ENCODE measurements around the gene MTCH1. TPM values are rescaled to one million over a fixed set of nuclear protein-coding genes. Genes with fewer than 3 reads are reported as not detected.

Gene MTCH1
- total and polyA plus RNA-seq, 2 of the 4 experiments (the other 2 are of a cell fraction): 215 to 263 TPM

- no peak overlapping the region for H2BK15ac ChIP-seq (ENCODE audit: low read depth, low read length)
- H3K36me3 ChIP-seq (ENCODE audit: control insufficient read depth, insufficient read depth, low read length): no peaks in the 10 kb centered on the region
- H3K4me2 ChIP-seq (ENCODE audit: low read depth, low read length): no peak overlapping the region
- H2BK5ac ChIP-seq (ENCODE audit: low read depth, low read length, poor library complexity, severe bottlenecking): no peak overlapping the region
- in situ Hi-C loops (cut with MboI; ENCODE audit: low sequenced_read_pairs) (no loop called here), dilution Hi-C loops (cut with HindIII; ENCODE audit: low sequenced_read_pairs, unreplicated experiment) (no loop called here), intact Hi-C loops (cut with micrococcal nuclease) (no loop called here)
- H3K4me1 ChIP-seq (ENCODE audit: control insufficient read depth, insufficient read depth, low read length): peaks cover 2% of the 10 kb centered on the region; the same call in 1 of the 2 replicates
- no peak overlapping the region for H2BK20ac ChIP-seq (ENCODE audit: low read depth, low read length)
- POLR2A ChIA-PET (ENCODE audit: unreplicated experiment): no interaction called here
- H2BK120ac ChIP-seq (ENCODE audit: low read depth, low read length): no peak overlapping the region
- H2AFZ ChIP-seq (replicated peaks; ENCODE audit: low read length, poor library complexity): peak overlapping the region; percentile 46
- H3K4ac ChIP-seq (ENCODE audit: low read depth, low read length): no peak overlapping the region; the same call in 1 of the 2 replicates
- H4K20me1 ChIP-seq (ENCODE audit: insufficient read depth, low read length): no peaks in the 10 kb centered on the region
- 0 out of 2 replicates have a peak, but pooled peaks cover 2% of the 10 kb centered on the region for H3K9me3 ChIP-seq (ENCODE audit: control insufficient read depth, insufficient read depth, low read length)
- H3K14ac ChIP-seq (replicated peaks; ENCODE audit: low read depth, low read length): no peak overlapping the region; the same call in 1 of the 2 replicates
- H4K91ac ChIP-seq (ENCODE audit: insufficient read depth, low read depth, low read length): no peak overlapping the region
- ATAC-seq (ENCODE audit: low read depth): no peak
- H3K56ac ChIP-seq (ENCODE audit: extremely low read depth, insufficient read depth, low read length): no peak overlapping the region
- no peak overlapping the region for H3K18ac ChIP-seq (ENCODE audit: low read depth, low read length)
- CTCF ChIA-PET: interaction anchor here (2.7 kb wide), 1 partner anchor 10 kb away, joined by 13 read pairs; no protein-coding TSS in a partner anchor
- no TSS peak for BruUV-seq (replicated peaks)
- no peak for DNase-seq
- TF ChIP-seq USF2 (IDR thresholded peaks at IDR 0.05; ENCODE audit: low read depth, low read length) (no peak), CHD1 (IDR thresholded peaks at IDR 0.05; ENCODE audit: low read depth, low read length) (no peak), CEBPB (IDR thresholded peaks at IDR 0.05; ENCODE audit: low read depth, low read length) (no peak), RCOR1 (IDR thresholded peaks at IDR 0.05; ENCODE audit: insufficient replicate concordance, low read length) (no peak), MAFK (IDR thresholded peaks at IDR 0.05; ENCODE audit: low read depth, low read length) (no peak), MAZ (IDR thresholded peaks at IDR 0.05; ENCODE audit: borderline replicate concordance, low read depth, low read length) (no peak), RAD21 (IDR thresholded peaks at IDR 0.05; ENCODE audit: low read length) (no peak), ELK1 (IDR thresholded peaks at IDR 0.05; ENCODE audit: borderline replicate concordance, low read depth, low read length) (no peak), FOS (IDR thresholded peaks at IDR 0.05; ENCODE audit: low read depth, low read length) (no peak), MXI1 (IDR thresholded peaks at IDR 0.05; ENCODE audit: borderline replicate concordance, low read depth, low read length) (no peak), RFX5 (IDR thresholded peaks at IDR 0.05; ENCODE audit: low read depth, low read length) (no peak)
- H3K79me1 ChIP-seq (ENCODE audit: low read depth in 1 of 2, low read length in 2 of 2): no peaks in the 10 kb centered on the region
- peaks cover 2% of the 10 kb centered on the region; the same call in 1 of the 2 replicates for H3K9me1 ChIP-seq (ENCODE audit: insufficient read depth, low read length)
- H3K4me3 ChIP-seq (ENCODE audit: insufficient read depth, low read depth, low read length): no peak overlapping the region
- WGBS, 2 experiments (ENCODE audit: extremely low coverage in 2 of 2, insufficient read length in 1 of 2): 94% methylated on average over 2 of the region's 12 CpGs; no CpG with 5 or more reads in 1 of the 2 experiments
- H4K8ac ChIP-seq (ENCODE audit: low read depth in 2 of 2, low read length in 2 of 2): no peak overlapping the region
- no peak overlapping the region for H3K27ac ChIP-seq (ENCODE audit: insufficient read depth, low read length)
- no peak overlapping the region for H3K9ac ChIP-seq (ENCODE audit: low read depth, low read length)
- H3K23ac ChIP-seq (ENCODE audit: low read depth, low read length): no peak overlapping the region; the same call in 1 of the 2 replicates
- H4K5ac ChIP-seq (ENCODE audit: low read depth, low read length): no peak overlapping the region
- no peak overlapping the region for H2AK5ac ChIP-seq (ENCODE audit: low read depth, low read length)
- H3K27me3 ChIP-seq (ENCODE audit: control insufficient read depth, insufficient read depth, low read length): peaks cover 6% of the 10 kb centered on the region; the same call in 1 of the 2 replicates
- peak overlapping the region; percentile 85 for H2AK9ac ChIP-seq (replicated peaks; ENCODE audit: low read depth, low read length, poor library complexity)
These were observed 21.5 kb upstream of the MTCH1 start for GRCh38 chr6:37007340-37008043.

All from IMR-90 (cell line).